GM12873 (cell line): ENCODE measurements around the gene ANKRD39.

ENCODE experiments used
- TF ChIP-seq, protein P1 (sequence below): IDR thresholded peaks from 2 replicates; pipeline ENCODE4 v1.5.1; 2012; ENCODE audit warnings: low read depth, mild to moderate bottlenecking, moderate library complexity, low read length, control low read depth; ENCODE audit not compliant: insufficient read depth; ENCODE audit errors: missing control alignments

The ANKRD39 gene

DNA sequence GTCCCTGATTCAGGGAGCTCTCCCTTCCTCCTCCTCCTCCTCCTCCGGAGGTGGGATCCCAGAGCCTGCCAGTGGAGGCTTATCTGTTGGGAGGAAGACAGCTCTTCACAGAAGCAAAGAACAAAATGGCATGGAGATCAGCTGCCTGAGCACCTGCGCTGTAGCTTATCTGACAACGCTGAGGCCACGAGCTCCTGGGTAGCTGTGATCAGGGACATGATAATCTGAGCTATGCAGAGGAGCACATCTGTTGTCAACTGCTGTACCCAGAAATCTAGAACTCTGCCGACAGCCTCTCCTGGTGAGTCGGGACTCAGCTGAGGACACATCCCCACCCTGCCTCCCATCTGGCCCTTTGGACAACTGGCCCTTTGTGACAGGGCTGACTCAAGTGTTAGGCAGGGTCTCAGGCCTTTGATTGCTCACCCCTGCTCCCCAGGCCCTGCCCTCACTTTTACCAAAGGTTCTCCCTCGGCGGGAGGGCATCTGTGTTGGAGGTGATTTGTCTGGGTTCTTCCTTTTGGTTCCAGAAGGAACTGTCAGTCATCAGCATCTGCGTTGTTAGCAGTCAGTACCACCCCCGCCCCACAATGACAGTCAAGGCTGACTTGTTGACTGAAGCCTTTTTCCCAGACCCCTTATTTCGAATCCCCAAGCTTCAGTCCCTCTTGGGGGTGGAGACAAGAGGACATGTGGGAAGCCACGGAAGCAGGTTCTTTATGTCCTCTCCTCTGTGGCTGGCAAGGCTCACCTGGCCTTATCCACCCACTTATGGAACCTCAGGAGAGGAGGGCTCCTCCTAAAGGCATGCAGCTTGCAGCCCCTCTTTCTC, 47.6 kb downstream of the ANKRD39 start:
- TF ChIP-seq, protein P1, sequence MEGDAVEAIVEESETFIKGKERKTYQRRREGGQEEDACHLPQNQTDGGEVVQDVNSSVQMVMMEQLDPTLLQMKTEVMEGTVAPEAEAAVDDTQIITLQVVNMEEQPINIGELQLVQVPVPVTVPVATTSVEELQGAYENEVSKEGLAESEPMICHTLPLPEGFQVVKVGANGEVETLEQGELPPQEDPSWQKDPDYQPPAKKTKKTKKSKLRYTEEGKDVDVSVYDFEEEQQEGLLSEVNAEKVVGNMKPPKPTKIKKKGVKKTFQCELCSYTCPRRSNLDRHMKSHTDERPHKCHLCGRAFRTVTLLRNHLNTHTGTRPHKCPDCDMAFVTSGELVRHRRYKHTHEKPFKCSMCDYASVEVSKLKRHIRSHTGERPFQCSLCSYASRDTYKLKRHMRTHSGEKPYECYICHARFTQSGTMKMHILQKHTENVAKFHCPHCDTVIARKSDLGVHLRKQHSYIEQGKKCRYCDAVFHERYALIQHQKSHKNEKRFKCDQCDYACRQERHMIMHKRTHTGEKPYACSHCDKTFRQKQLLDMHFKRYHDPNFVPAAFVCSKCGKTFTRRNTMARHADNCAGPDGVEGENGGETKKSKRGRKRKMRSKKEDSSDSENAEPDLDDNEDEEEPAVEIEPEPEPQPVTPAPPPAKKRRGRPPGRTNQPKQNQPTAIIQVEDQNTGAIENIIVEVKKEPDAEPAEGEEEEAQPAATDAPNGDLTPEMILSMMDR, result no peak

DNA sequence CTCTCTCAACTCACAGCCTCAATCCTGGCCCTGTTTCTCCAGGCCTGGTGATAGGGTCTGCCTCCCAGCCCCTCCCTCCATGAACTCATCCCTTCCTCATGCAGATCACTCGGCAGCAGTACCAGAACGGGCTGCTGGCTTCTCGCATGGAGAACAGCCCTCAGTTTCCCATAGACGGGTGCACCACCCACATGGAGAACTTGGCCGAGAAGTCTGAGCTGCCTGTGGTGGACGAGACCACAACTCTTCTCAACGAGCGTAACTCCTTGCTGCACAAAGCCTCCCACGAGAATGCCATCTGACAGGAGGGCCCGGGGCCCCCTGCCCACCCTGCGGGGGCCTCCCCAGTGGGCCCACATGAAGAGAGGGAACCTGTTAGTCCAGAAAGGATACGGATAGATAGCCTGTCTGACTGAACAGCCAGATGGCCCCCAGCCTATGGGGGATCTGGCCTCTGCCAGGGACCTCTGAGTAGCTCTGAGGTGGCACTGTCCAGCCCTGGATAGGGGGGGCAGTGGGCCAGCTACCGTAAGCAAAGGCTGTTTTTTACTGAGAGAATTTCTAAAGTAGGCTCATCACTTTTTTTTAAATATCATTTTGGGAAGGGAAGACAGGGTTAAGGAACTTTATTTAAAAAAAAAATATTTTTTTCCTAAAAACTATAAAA, 48.5 kb downstream of the ANKRD39 start:
- TF ChIP-seq, protein P1, result no peak

DNA sequence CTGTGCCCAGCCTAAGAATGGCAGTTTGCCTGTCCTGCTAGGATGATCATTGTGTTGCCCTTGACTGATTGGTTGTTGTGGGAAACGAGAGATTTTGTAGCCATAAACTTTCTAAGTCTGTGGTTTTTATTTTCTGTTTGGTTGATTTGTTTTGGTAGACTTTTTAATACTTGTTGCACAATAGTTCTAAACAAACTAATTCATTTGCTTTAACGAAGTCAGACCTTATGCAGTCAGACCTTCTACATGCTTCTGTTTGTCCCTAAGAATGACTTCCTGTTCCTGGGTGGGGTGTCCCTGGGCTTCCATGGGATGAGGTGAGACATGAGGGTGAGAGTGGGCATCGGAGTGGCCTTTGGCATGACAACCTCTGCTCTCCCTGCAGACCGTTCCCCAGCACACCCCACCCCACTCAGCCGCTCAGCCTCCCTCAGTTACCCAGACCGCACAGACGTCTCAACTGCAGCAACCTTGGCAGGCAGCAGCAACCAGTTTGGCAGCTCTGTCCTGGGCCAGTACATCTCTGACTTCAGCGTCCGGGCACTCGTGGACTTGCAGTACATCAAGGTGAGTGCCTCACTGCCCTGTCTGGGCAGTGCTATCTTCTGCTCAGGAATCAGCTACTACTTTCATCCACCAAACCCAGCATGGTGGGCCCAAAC, 49.5 kb downstream of the ANKRD39 start:
- TF ChIP-seq, protein P1, result no peak

DNA sequence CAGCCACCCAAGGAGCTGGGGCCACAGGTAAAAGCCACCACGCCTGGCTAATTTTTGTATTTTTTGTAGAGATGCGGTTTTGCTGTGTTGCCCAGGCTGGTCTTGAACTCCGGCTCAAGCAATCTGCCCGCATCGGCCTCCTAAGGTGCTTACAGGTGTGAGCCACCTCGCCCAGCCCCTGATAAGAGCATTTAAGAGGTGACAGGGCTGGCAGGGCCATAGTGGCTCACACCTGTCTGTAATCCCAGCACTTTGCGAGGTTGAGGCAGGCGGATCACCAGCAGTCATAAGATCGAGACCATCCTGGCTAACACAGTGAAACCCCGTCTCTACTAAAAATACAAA, 50.7 kb downstream of the ANKRD39 start:
- TF ChIP-seq, protein P1, result no peak

DNA sequence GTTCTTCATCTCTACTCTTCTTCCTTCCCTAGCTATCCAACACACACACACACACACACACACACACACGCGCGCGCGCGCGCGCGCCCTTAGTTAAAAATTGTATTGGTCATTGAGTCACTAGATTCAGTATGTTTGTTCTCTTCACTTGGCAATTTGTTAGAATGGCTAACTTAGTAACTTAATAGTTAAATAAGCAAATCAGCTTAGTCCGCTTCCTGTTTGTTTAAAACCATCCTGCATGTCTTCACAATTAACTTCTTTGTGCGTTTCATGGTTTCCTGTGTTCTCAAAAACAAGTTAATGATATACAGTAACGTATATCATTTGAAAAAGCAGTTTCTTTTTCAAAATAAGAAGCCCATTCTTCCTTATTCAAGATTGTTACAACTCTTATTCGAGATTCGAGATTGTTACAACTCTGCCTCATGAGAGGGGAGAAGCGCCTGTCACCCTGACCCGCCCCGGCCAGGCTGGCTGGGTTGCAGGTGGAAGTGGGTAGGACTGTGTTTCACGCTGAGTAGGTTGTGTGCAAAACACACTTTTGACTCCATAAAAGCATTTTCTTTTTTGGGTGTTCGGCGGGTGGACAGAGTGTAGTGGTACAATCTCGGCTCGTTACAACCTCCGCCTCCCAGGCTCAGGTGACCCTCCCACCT, 51.2 kb downstream of the ANKRD39 start:
- TF ChIP-seq, protein P1, result no peak

DNA sequence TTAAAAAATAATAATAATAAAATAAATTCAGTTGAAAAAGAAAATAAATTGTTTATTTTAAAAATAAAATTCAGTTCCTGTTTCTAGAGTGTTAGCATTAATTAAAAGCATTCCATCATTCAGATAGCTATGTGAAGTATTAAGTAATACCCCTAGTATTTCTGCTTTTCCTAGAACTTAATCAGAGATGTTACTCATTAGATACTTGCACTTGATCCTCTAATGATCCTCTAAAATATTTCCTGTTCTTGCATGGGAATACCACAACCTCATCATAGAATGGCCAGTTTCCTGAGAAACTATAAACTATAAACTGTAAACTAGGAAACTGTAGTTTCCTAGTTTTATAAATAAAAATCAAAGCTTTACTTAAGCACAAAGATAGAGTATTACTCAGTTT, 52.8 kb downstream of the ANKRD39 start:
- TF ChIP-seq, protein P1, result no peak

DNA sequence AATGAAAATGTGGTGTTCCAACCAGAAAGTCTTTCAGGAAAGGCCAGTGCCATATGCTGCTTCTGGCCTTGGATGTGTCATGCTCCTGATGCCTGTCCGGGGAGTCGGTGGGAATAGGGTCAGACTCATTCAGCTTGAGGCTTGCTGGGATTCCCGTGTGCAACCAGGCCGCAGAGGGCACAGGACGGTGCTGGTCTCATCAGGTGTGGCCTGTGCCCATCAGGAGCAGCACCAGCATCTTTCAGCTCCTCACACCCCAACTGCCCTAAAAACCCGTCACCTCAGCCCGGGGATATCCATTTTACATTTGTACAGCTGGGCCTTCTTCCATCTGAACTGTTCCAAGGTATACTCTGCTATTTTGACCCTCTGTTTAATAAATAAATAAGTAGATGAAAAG, 55.1 kb downstream of the ANKRD39 start:
- TF ChIP-seq, protein P1, result no peak
